GM23338 (cell line): ENCODE data around the gene ABHD5.

Source experiments
- CREB1 ChIP-seq: fragments of 250-450 bp; sonication (Bioruptor Pico); IDR thresholded peaks from 2 replicates; pipeline ENCODE4 v1.5.0; 2020; ENCODE audit warnings: low read depth, mild to moderate bottlenecking, moderate library complexity
- CTCF ChIP-seq, 2 experiments: fragments of 200-600 bp in 1 of 2; sonication (generic) in 1 of 2; conservative IDR thresholded peaks; 2 replicates each; pipeline versions ENCODE4 v1.5.1 to v1.6.1; 2016 to 2017; ENCODE audit warnings: antibody characterized with exemption in 2 of 2, low read depth in 2 of 2, mild to moderate bottlenecking in 2 of 2, moderate library complexity in 1 of 2
- ETS1 ChIP-seq: IDR thresholded peaks from 2 replicates; pipeline ENCODE4 v1.6.1; 2016; ENCODE audit warnings: antibody characterized with exemption
- EZH2 ChIP-seq: fragments of 200-600 bp; sonication (generic); IDR thresholded peaks from one replicate; pipeline ENCODE4 v1.8.0; 2017; ENCODE audit warnings: antibody characterized with exemption, mild to moderate bottlenecking, low read depth; ENCODE audit not compliant: unreplicated experiment
- EZH2phosphoT487 ChIP-seq: fragments of 200-600 bp; sonication (generic); IDR thresholded peaks from one replicate; pipeline ENCODE4 v1.8.1; 2018; ENCODE audit warnings: antibody characterized with exemption; ENCODE audit not compliant: unreplicated experiment
- JUNB ChIP-seq: IDR thresholded peaks from one replicate; pipeline ENCODE4 v1.6.1; 2016; ENCODE audit warnings: antibody characterized with exemption; ENCODE audit not compliant: unreplicated experiment
- NANOG ChIP-seq: IDR thresholded peaks from 2 replicates; pipeline ENCODE4 v1.6.1; 2016; ENCODE audit warnings: antibody characterized with exemption, borderline replicate concordance
- POLR2AphosphoS5 ChIP-seq: IDR thresholded peaks from 2 replicates; pipeline ENCODE4 v1.6.1; 2016; ENCODE audit warnings: antibody characterized with exemption, low read depth
- REST ChIP-seq: IDR thresholded peaks from one replicate; pipeline ENCODE4 v1.6.1; 2018; ENCODE audit warnings: antibody characterized with exemption; ENCODE audit not compliant: unreplicated experiment
- STAT1 ChIP-seq: IDR thresholded peaks from one replicate; pipeline ENCODE4 v1.6.1; 2016; ENCODE audit warnings: antibody characterized with exemption; ENCODE audit not compliant: unreplicated experiment
- ZNF114 ChIP-seq: fragments of 250-450 bp; sonication (Bioruptor Pico); IDR thresholded peaks from 2 replicates; pipeline ENCODE4 v1.5.0; 2020; ENCODE audit warnings: mild to moderate bottlenecking, moderate library complexity
- ZNF331 ChIP-seq: fragments of 250-450 bp; sonication (Bioruptor Pico); IDR thresholded peaks from 2 replicates; pipeline ENCODE4 v1.5.0; 2020; ENCODE audit warnings: low read depth, mild to moderate bottlenecking, moderate library complexity
- ZNF462 ChIP-seq: fragments of 250-450 bp; sonication (Bioruptor Pico); IDR thresholded peaks from 2 replicates; pipeline ENCODE4 v1.5.0; 2020; ENCODE audit warnings: mild to moderate bottlenecking, moderate library complexity

- TF ChIP-seq EZH2phosphoT487 (no peak), CTCF (conservative IDR thresholded peaks at IDR 0.05; ENCODE audit: low read depth in 2 of 2) (no peak), EZH2 (no peak), POLR2AphosphoS5 (no peak), CREB1 (no peak), REST (no peak), NANOG (no peak), JUNB (no peak), ZNF331 (CRISPR knock-in tag) (no peak), ETS1 (no peak), STAT1 (no peak), ZNF114 (CRISPR knock-in tag) (no peak), ZNF462 (CRISPR knock-in tag) (no peak)
Observed at GRCh38 chr3:43727930-43728329, 37.2 kb downstream of the ABHD5 start.
